DOHH2 (cell line): ENCODE measurements around the gene ADCK1.
"Not testable (repeated sequence)": the region's sequence is repeated elsewhere in the genome, so short reads cannot be mapped to it uniquely, and the experiment has no call there.

Experiments used
- EZH2phosphoT487 ChIP-seq: fragments of 200-600 bp; sonication (generic); IDR thresholded peaks from 2 replicates; pipeline ENCODE4 v1.6.1; 2017; ENCODE audit warnings: borderline replicate concordance, mild to moderate bottlenecking, antibody characterized with exemption, low read length, moderate library complexity, mixed read lengths
- TF ChIP-seq, protein P1 (sequence below): fragments of 200-600 bp; sonication (generic); IDR thresholded peaks from one replicate; pipeline ENCODE4 v1.5.1; 2014; ENCODE audit warnings: antibody characterized with exemption, mild to moderate bottlenecking, low read depth, low read length; ENCODE audit not compliant: poor library complexity, severe bottlenecking

DNA sequence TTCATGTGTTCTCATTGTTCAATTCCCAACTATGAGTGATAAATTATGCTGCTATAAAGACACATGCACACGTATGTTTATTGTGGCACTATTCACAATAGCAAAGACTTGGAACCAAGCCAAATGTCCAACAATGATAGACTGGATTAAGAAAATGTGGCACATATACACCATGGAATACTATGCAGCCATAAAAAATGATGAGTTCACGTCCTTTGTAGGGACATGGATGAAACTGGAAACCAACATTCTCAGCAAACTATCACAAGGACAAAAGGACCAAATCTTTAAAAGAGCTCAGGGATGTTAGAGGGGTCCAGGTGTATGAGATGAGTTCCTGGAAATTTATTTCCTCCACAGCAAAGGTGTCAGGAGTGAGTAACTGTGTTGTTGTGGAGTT is 115.5 kb downstream of the ADCK1 start:
- TF ChIP-seq, protein P1, sequence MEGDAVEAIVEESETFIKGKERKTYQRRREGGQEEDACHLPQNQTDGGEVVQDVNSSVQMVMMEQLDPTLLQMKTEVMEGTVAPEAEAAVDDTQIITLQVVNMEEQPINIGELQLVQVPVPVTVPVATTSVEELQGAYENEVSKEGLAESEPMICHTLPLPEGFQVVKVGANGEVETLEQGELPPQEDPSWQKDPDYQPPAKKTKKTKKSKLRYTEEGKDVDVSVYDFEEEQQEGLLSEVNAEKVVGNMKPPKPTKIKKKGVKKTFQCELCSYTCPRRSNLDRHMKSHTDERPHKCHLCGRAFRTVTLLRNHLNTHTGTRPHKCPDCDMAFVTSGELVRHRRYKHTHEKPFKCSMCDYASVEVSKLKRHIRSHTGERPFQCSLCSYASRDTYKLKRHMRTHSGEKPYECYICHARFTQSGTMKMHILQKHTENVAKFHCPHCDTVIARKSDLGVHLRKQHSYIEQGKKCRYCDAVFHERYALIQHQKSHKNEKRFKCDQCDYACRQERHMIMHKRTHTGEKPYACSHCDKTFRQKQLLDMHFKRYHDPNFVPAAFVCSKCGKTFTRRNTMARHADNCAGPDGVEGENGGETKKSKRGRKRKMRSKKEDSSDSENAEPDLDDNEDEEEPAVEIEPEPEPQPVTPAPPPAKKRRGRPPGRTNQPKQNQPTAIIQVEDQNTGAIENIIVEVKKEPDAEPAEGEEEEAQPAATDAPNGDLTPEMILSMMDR, result not testable (repeated sequence)
- TF ChIP-seq EZH2phosphoT487, result not testable (repeated sequence)
